DMS114 treated with DMSO at 0.1 percent for 48 hours (cell line): Measurements from ENCODE around the gene POLR3G.

ENCODE experiments used
- DNase-seq: peaks from one replicate; lab custom pipeline; 2025; ENCODE audit not compliant: unreplicated experiment; lab: John Stamatoyannopoulos, UW

Gene POLR3G

DNA sequence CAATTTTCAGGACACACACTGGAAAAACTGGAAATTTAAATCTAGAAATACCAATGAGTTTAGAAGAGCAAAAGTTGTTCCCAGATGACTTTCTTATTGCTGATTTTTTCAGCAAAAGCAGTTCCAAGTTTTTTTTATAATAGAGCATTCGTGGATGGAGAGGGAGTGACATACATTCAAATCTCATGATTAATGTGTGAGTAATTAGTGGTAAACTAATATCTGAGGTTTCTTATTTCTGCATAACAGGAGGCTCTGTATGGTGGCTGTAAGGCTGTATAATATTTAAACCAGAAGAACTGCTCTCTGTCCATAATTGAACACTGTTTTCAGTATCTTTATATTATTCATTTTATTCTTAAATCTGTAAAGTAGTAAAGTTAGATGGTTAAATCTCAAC lies 28.9 kb downstream of the POLR3G start:
- no peak for DNase-seq

DNA sequence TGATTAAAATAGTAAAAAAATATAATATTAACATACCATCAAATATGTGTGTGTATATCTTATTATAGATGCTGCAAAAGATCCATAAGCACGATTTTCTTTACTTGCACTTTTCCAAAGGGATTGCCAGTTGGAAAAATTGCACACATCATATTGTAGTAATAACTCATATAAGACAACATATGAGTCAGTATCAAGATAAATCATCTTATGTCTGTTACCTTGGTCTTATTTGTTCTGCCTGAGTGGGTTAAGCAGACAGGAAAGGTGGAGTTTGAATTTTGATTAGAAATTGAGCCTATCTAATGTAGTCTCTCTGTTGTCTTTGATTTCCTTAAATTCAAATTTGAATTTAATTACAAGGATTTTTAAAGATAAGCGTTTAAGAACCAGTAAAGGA lies 30.1 kb downstream of the POLR3G start:
- DNase-seq, result no peak

DNA sequence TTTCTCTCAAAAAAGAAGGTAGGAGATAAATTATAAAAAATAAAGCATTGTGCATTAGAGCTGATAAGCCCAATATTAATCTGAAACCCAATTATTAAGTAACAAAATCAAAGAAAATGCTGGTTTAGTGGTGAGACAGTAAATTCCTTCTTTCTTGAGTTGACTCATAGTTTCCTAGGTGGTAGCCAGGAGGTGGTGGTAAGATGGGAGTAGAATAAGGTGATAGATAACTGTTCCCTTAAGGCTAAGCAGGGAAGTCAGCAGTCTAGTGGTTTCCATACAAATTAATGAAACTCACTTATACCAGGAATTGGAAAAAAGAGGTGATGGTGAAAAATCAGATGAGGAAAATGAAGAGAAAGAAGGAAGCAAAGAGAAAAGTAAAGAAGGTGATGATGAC lies 31.6 kb downstream of the POLR3G start:
- no peak for DNase-seq

DNA sequence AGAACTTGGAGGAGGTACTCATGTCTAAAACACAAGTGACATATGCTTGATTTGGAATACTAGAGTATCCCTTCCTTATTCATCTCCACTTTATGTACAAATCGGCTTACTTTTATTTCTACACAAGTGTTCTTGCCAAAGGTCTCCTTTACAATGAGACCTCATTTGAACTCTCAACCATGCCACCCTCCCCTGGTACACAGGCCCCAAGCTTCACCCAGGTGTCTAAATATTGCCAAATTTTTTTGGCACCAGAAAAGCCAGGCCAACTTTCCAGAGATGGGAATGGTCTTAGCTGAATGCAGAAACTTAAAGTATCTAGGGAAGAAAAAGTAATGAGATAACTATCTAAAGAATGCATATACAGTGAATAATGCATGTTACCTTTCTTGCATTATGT lies 35.8 kb downstream of the POLR3G start:
- no peak for DNase-seq

DNA sequence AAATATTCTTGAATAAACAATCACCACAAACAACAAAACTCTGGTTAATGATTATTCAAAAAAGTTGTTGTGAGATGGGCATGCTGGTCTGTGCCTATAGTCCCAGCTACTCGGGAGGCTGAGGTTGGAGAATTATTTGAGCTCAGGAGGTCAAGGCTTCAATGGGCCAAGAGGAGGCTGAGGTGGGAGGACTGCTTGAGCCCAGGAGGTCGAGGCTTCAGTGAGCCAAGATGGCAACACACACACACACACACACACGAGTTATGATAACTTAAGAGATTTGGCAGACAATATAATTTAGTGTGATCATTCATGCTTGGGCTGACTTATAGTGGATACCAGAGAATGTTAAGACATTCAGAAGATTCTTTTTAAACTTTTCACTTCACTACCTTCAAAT lies 39.9 kb downstream of the POLR3G start:
- DNase-seq, result no peak

DNA sequence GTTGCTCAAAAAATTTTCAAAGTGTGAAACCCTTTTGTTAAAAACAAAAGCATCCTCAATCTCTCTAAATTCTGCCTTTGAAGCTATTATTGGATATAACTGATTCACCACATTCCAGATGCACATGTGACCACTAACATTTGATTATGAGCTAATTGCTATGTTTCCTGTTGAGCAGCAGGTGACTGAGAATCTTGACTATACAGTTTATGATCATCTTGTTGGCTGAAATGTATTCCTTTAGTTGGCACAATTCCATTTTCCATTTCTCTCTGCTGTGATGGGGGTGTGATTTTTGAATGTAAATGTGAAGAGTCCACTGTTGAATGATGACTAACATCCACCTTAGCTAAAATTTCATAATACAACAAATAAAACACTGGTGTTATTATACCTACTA lies 44.0 kb downstream of the POLR3G start:
- no peak for DNase-seq

DNA sequence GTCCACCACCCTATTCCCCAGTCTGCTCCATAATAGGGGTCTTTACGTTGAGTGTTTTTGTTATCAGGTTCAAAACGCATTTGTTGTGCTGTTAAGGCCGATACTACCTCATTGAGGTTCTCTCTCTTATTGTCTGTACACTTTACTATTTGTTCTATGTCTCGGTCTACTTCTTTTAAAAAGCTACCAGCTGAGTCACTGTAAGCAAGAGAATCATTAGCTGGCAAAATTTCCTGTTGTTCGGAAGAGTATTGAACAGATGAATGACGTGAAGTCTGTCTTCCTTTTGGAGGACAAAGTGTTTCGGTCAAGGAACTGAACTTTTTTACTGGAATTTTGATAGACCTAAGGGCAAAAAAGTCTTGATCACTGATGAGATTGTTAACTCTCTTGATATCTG lies 44.4 kb downstream of the POLR3G start:
- DNase-seq, result no peak

DNA sequence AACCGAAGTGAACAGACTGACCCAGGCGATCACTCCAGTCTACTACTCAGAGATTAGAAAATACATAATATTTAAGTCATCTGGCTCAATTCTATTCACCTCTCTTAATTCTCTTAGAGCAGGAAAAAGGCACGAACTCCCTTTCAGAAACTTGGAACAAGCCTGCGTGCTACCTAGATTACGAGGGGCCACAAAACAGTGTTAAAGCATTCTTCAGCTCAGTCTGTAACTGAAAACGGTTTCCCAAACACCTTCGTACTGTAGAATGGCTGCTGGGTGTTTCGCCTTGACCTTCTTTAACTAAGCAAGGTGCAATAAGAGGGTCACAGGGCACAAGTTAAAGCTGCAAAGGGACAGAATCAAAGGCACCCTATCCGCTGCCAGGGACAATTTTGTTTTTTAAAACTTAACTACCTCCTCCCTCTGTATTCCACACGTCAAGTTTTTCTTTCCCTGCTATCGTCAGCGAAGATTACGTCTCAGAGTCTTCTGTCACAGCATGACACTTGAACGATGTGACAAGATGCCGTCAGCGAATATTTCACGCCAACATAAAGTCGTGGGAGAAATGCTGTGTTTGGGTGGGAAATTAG lies 54.0 kb downstream of the POLR3G start:
- DNase-seq, result no peak

DNA sequence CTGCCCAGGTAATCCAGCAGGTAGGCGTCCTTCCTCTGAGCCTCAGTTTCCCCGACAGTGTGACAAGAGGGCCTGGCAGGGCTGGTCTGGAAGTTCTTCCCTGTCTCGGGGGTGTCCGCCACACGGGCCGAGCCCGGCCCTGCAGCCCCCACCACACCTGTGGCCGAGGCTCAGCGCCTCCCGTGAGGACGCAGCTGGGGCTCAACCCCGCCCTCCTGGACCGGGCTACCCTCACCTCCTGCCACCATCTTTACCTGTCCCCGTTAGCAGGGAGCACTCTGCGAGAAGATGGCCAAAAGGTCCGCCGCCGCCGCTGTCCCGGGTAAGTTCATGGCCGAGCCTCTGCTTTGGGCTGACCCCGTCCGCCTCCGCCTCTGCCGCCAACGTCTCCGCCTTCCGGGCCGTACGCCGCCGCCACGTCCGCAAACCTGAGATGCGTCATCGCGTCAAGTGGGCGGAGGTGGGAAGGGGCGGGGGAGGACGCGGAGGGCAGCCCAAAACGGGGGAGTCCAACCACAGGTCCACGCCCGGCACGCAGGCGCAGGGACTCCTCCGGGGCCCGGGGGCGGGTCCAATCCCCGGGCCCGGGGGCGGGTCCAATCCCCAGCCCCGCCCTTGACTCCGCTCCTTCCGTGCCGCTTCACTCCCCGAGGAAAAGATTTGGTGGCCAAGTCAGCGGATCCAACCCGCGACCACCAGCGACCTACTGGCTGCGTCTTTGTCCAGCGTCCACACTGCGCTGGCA lies 54.7 kb downstream of the POLR3G start, which contains the start of gene LYSMD3:
TSS of gene LYSMD3 (minus strand) at position 391 of the 745 bp plus-strand sequence. CDS start 4,295 bp downstream, outside the sequence.
- DNase-seq, result peak; percentile 92

DNA sequence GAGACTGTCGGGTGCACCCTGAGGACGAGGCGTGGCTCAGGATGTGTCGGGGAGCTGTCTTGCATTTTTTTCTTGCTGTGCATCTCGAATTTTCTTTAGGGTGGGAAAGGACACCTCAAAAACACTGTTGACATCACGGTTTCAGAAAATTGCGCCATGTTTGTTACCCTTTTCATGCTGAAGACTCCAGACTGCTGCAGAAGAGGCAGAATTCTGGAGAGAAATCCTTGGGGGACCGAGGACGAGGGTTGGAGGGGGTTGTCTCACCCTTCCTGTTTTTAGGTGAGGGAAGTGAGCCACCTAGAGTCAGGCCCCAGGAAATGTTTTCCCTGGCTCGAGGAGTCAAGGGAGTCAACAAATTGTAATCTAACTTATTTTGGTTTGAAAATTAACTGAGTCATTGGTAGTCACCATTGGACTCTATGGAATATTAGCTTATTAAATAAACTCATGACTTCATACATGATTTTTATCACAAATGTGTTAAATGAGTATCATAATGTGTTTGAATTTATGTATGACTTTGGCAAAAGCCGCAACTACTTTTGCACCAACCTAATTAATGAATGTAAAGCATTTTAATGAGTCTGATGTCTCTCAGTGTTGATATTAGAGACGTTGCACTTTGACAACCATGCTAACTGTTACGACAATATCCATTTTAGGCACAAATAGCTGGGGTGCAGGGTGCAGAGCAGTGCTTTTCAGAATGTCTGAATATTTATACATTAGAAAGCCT lies 55.4 kb downstream of the POLR3G start:
- peak; percentile 67 for DNase-seq

DNA sequence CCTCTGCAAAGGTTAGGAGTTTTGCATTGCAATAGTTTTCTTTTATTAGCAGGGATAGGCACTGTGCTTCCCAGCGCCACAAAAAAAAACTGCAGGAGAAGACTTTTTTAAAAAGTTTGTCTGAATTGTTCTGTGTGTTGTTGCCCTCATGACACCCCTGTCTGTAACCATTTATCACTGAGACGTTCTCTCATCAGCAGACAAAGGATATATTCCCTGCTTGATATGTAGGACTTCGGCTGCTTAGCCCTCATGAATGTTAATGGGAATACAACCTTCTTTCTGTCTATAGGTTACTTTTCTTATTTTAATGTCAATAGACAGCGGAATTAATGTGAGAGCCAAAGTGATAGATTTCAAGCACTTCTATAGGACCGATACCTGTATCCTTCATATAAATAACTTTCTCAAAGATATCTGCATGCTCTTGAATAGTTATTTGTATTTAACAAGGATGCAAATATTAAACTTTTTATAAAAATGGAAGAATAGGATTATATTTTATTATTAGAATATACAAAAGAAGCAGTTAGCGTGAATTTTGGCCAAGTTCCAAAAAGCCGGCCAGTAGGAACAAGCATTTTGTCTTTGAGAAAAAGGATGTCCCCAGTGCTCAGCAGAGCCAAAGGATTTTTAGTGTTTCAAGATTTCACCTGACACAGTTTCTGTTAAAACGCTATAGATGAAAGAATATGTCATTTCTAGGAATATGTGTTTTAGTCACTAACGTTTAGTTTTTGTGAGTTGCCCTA lies 56.2 kb downstream of the POLR3G start:
- DNase-seq, result no peak

DNA sequence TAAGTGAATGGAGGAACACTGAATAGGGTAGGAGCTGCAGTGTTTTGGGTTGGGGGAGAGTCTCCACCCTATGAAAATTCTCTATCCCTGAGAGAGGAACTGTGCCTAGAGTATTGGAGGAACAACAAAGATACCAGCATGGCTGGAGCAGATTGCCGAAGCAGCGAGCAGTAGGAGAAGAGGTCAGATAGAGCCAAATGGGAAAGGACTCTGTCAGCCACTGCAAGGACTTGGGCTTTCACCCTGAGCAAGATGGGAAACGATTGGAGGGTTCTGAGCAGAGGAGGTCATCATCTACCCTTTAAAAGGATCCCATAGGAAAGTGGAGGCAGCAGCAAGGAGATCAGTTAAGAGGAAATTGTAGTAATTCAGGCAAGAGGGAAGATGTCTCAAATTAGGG lies 59.1 kb downstream of the POLR3G start:
- DNase-seq, result no peak

DNA sequence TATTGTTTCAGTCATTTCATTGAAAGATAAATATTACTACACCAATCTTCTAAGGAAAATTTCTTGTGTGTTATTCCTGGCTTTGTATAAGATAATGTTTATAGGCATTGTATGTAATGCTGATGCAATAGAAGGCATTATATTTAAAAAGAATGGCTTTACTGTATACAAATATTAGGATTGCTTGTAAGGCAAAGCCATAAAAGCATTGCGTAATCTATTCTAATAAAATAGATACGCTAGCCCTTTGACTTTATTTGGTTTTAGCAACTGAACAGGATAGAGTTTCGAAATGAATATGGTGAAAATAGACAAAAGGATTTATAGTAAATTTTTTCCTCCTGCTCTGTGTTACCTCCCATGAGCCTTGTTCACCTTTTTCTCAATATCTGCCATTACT lies 60.3 kb downstream of the POLR3G start:
- DNase-seq, result no peak

DNA sequence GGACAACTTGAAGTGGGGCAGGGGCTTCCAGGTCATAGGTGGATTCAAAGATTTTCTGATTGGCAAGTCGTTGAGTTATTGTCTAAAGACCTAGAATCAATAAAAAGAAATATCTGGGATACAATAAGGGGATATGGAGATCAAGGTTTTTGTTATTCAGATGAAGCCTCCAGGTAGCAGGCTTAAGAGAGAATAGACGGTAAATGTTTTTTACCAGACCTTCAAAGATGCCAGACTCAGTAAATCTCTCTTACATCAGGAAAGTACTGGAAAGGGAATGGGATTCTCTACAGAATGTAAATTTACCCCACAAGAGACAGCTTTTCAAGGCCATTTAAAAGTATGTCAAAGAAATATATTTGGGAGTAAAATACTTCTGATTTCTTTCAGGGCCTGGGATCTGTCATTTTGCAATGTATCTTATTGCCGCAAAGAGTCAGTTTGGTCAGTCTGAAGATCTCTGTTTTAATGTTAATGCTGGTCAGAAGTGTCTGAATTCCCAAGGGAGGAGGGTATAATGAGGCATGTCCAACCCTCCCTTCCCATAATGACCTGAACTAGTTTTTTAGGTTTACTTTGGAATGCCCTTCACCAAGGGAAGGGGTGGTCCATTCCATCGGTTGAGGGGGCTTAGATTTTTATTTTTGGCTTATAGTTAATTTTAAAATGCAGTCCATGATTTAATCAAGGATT lies 68.3 kb downstream of the POLR3G start:
- no peak for DNase-seq

DNA sequence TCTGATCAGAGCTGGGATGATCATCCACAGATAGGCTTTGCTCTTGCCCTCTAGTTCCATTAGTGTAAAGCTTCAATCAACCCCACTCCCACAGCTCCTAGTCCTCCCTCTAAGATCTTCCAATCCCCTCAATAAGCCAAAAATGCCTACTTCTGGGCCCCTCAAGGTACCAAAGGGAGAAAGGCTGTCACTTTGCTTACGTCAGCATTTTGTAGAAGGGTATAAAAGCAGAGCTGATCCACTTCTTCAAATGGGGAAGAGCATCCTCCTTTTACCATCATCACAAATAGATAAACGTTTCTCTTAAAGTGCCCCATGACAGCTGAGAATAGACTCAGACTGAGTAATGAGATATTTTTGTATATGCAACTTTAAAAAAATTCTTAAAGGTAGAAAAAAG lies 70.8 kb downstream of the POLR3G start:
- no peak for DNase-seq

DNA sequence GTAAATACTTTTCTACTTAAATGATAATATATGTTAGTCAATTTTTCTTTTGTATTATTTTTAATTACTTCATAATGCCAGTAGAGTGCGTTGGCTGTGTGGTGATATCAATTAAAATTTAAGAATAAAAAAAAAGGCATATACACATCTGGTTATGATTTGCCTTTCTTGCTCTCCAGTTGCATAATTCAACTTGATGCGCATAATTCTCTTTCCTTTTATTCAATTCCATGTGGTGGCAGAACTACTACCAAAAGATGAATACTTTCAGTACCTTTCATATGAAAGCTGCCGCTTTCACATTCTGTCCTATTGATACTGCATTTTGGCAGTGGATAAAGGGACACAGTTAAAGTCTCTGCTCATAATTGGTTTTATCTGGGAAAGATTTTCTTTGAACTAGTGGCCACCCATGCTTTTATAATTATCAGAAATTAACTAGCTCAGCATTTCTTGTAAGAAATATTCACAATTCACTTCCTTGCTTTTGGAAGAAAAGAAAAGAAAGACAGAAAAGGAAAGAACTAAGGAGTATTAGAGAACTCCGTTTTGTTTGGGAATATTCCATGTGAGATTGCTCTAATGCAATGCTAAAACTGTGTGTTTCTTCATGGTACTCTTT lies 71.7 kb downstream of the POLR3G start:
- no peak for DNase-seq

DNA sequence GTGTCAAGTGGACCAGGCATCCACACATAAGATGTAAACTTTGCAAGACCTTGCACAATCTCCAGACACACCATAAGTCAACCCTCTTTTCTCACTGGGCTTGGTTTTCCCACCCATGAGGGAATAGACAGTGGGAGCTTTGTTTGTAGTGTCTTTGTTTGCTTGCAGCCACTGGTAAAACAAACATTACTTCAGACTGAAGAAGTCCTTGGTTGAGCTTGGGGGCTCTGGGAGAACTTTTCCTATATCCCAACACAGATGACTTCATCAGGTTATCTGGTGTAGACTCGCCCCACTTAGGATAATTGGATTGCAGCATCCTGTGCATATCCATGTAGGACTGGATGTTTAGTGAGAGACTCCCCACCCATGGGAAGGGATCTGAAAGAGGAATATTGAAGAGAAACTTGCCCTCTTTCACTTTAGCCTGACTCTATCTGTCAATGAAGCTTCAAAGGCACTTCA lies 72.4 kb downstream of the POLR3G start:
- no peak for DNase-seq

DNA sequence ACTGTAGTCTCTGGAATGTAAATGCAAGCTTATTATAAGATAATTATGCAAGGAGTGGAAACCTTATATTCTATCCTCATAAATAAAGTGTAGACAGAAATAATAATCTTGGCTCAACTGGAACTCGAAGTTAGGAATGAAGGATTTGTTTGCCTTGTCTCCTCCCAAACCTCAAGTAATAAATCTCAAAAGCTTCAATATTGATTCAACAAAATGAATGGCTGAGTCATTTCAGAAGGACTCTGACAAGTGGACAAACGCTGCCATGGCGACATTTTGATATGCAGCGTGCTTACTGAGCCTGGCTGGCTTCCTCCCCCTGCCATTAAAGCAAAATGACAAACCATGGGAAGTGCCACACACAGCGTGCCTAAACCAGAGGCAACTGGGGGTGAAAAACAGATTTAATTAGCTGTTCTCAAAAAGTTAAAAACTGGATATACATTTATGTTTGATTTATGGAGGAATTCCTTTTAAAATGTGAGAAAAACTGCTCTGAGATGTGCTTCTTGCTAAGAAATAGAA lies 73.5 kb downstream of the POLR3G start:
- DNase-seq, result no peak

DNA sequence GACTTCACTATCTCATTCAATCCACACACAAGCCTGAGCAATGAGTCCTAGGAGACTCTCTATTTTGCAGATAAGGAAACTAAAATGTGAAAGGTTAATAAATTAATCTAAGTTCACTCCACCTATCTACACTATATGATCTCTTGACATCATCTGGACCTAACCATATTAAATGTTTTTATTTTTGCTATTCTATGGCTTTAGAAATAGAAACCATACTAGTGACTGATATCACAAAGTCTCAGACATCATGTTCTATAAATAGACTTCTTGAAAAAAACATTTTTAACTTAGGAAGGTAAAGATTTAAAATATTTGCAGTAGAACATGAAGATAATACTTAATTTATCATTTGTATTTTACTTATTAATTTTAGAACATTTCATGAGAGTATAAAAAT lies 74.6 kb downstream of the POLR3G start:
- no peak for DNase-seq

DNA sequence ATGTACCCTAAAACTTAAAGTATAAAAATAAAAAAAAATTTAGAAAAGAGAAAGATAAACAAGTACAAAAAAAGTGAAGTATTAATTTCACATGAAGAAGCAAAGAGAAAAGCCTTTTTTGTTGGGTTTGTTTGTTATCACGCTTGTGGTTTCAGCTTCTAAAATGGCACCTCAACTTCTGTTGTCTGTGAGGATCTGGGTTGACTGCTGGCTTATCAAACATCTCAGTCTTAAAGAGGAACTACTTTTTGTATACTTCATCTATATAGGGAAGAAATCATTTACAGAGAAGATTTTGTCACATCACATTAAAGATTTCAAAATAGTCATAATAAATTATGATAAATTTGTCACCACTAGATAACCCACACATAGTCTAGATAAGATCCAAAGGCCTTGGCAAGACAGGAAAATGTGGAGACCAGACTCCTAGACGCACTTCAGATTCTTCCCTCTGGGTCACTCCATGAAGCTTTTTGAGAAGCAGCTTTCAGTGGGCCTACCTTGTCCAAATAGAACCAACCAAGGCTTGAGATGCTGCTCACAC lies 75.1 kb downstream of the POLR3G start:
- no peak for DNase-seq
